Measurements from ENCODE around the gene PARL. TPM values are rescaled to one million over a fixed set of nuclear protein-coding genes. Genes with fewer than 3 reads are reported as not detected.

PARL gene
- total RNA-seq, 1 experiment from 2014 or later, result 109 TPM

GRCh38 chr3:183875411-183875810 lies 9.3 kb downstream of the PARL start:
- Histone ChIP-seq H3K4me1 (replicated peaks; ENCODE audit: insufficient read depth) (no peaks in the 10 kb centered on the region), H3F3A (ENCODE audit: insufficient read depth, low read depth) (no peaks in the 10 kb centered on the region; the same call in 1 of the 2 replicates), H3K9me2 (ENCODE audit: insufficient read depth) (no peaks in the 10 kb centered on the region), H3K79me2 (ENCODE audit: low read depth) (peaks cover 94% of the 10 kb centered on the region), H3K27me3 (ENCODE audit: insufficient read depth, low read depth) (no peaks in the 10 kb centered on the region), H2AFZ (no peak overlapping the region), H4K20me1 (ENCODE audit: insufficient read depth) (peaks cover 78% of the 10 kb centered on the region), H3K4me3 (no peak overlapping the region), H3K27ac (no peak overlapping the region), H3K4me2 (no peak overlapping the region), H3K36me3 (ENCODE audit: low read depth) (0 out of 2 replicates have a peak, but pooled peaks cover 18% of the 10 kb centered on the region), H3K9me3 (ENCODE audit: insufficient read depth, low read depth) (no peaks in the 10 kb centered on the region)
- TF ChIP-seq, protein P1, sequence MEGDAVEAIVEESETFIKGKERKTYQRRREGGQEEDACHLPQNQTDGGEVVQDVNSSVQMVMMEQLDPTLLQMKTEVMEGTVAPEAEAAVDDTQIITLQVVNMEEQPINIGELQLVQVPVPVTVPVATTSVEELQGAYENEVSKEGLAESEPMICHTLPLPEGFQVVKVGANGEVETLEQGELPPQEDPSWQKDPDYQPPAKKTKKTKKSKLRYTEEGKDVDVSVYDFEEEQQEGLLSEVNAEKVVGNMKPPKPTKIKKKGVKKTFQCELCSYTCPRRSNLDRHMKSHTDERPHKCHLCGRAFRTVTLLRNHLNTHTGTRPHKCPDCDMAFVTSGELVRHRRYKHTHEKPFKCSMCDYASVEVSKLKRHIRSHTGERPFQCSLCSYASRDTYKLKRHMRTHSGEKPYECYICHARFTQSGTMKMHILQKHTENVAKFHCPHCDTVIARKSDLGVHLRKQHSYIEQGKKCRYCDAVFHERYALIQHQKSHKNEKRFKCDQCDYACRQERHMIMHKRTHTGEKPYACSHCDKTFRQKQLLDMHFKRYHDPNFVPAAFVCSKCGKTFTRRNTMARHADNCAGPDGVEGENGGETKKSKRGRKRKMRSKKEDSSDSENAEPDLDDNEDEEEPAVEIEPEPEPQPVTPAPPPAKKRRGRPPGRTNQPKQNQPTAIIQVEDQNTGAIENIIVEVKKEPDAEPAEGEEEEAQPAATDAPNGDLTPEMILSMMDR (conservative IDR thresholded peaks at IDR 0.05), result no peak
- no peak for TF ChIP-seq EZH2 (IDR thresholded peaks at IDR 0.05; ENCODE audit: low read depth)
- POLR2A ChIA-PET (ENCODE audit: unreplicated experiment), result no interaction called here
- DNase-seq, result no peak
- BruUV-seq (replicated peaks), result no TSS peak
- CTCF ChIA-PET, result interaction anchor here (0.7 kb wide), 1 partner anchor 1855 kb away, joined by 3 read pairs; no protein-coding TSS in a partner anchor
- intact Hi-C loops (cut with micrococcal nuclease; ENCODE audit: unreplicated experiment), result no loop called here

GRCh38 chr3:183873914-183874313 lies 10.8 kb downstream of the PARL start:
- POLR2A ChIA-PET (ENCODE audit: unreplicated experiment), result no interaction called here

GRCh38 chr3:183871541-183871940 lies 13.1 kb downstream of the PARL start:
- peaks cover 77% of the 10 kb centered on the region for H3K79me2 ChIP-seq (ENCODE audit: low read depth)
- peaks cover 53% of the 10 kb centered on the region for H4K20me1 ChIP-seq (ENCODE audit: insufficient read depth)
- no peaks in the 10 kb centered on the region; the same call in 1 of the 2 replicates for H3F3A ChIP-seq (ENCODE audit: insufficient read depth, low read depth)
- DNase-seq, result no peak
- intact Hi-C loops (cut with micrococcal nuclease; ENCODE audit: unreplicated experiment), result no loop called here
- TF ChIP-seq EZH2 (IDR thresholded peaks at IDR 0.05; ENCODE audit: low read depth), result no peak
- TF ChIP-seq, protein P1 (conservative IDR thresholded peaks at IDR 0.05), result no peak
- H3K4me2 ChIP-seq, result no peak overlapping the region
- no peaks in the 10 kb centered on the region for H3K9me2 ChIP-seq (ENCODE audit: insufficient read depth)
- H3K4me1 ChIP-seq (replicated peaks; ENCODE audit: insufficient read depth), result no peaks in the 10 kb centered on the region
- H3K27me3 ChIP-seq (ENCODE audit: insufficient read depth, low read depth), result no peaks in the 10 kb centered on the region
- H3K4me3 ChIP-seq, result no peak overlapping the region
- ChIA-PET POLR2A (ENCODE audit: unreplicated experiment) (interaction anchor here (0.6 to 0.7 kb wide), 2 partner anchors 78 to 455 kb away, joined by 3 to 5 read pairs; no protein-coding TSS in a partner anchor), CTCF (interaction anchor here (0.7 kb wide), 1 partner anchor 669 kb away, joined by 9 read pairs; no protein-coding TSS in a partner anchor)
- no TSS peak for BruUV-seq (replicated peaks)
- H3K9me3 ChIP-seq (ENCODE audit: insufficient read depth, low read depth), result no peaks in the 10 kb centered on the region
- H3K27ac ChIP-seq, result no peak overlapping the region
- no peak overlapping the region for H2AFZ ChIP-seq
- H3K36me3 ChIP-seq (ENCODE audit: low read depth), result 0 out of 2 replicates have a peak, but pooled peaks cover 15% of the 10 kb centered on the region

More at GRCh38 chr3:183873914-183874313, 10.8 kb downstream of the PARL start:
- H3F3A ChIP-seq (ENCODE audit: insufficient read depth, low read depth), result no peaks in the 10 kb centered on the region; the same call in 1 of the 2 replicates
- peaks cover 90% of the 10 kb centered on the region for H3K79me2 ChIP-seq (ENCODE audit: low read depth)
- H3K9me3 ChIP-seq (ENCODE audit: insufficient read depth, low read depth), result no peaks in the 10 kb centered on the region
- CTCF ChIA-PET, result interaction anchor here (0.7 kb wide), 1 partner anchor 24 kb away, joined by 4 read pairs; no protein-coding TSS in a partner anchor
- H2AFZ ChIP-seq, result no peak overlapping the region
- no peak for DNase-seq
- no peak overlapping the region for H3K27ac ChIP-seq
- no peak for TF ChIP-seq EZH2 (IDR thresholded peaks at IDR 0.05; ENCODE audit: low read depth)
- TF ChIP-seq, protein P1 (conservative IDR thresholded peaks at IDR 0.05), result no peak
- H3K4me1 ChIP-seq (replicated peaks; ENCODE audit: insufficient read depth), result no peaks in the 10 kb centered on the region
- peaks cover 66% of the 10 kb centered on the region for H4K20me1 ChIP-seq (ENCODE audit: insufficient read depth)
- no peak overlapping the region for H3K4me2 ChIP-seq
- no peaks in the 10 kb centered on the region for H3K9me2 ChIP-seq (ENCODE audit: insufficient read depth)
- 0 out of 2 replicates have a peak, but pooled peaks cover 11% of the 10 kb centered on the region for H3K36me3 ChIP-seq (ENCODE audit: low read depth)
- no TSS peak for BruUV-seq (replicated peaks)
- H3K27me3 ChIP-seq (ENCODE audit: insufficient read depth, low read depth), result no peaks in the 10 kb centered on the region
- no peak overlapping the region for H3K4me3 ChIP-seq
- intact Hi-C loops (cut with micrococcal nuclease; ENCODE audit: unreplicated experiment), result no loop called here
